ENCODE results near the gene SLC25A6.
"Not testable (repeated sequence)": the region's sequence is repeated elsewhere in the genome, so short reads cannot be mapped to it uniquely, and the experiment has no call there.

SLC25A6 gene

DNA sequence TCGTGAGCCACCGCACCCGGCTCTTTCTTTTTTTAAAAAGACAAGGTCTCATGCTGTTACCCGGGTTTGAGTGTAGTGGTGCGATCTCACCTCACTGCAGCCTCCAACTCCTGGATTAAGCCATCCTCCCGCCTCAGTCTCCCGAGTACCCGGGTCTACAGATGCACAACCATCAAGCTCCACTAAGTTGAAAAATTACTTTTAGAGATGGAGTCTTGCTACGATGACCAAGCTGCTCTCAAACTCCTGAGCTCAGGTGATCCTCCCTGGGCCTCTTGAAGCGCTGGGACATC lies 2.0 kb downstream of the SLC25A6 start:
- DNase-seq (ENCODE audit: low read depth), result no peak

DNA sequence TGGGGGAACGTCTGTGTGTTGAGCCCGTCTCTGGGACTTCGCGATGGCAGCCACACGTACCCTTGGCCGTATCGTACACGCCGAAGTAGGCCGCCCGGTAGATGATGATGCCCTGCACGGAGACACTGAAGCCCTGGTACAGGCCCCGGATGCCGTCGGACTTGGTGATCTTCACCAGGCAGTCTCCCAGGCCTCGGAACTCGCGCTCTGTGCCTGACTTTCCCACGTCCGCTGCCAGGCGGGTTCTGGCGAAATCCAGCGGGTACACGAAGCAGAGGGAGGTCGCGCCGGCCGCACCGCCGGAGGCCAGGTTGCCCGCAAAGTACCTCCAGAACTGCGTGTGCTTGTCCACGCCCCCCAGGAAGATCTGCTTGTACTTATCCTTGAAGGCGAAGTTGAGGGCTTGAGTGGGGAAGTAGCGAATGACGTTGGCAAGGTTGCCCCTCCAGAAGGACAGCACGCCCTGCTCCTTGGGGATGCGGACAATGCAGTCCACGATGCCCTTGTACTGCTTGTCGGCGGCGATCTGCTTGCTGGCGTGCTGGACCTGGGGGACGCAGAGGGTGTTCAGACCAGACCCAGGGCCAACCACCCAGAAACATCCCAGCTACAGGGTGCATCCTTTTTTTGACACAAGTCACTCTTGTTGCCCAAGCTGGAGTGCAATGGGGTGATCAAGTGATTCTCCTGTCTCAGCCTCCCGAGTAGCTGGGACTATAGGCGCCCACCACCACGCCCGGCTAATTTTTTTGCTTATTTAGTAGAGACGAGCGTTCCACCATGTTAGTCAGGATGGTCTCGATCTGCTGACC lies 2.5 kb downstream of the SLC25A6 start:
- DNase-seq (ENCODE audit: low read depth), result no peak

- DNase-seq (ENCODE audit: low read depth), result no peak
These were observed 3.3 kb downstream of the SLC25A6 start for GRCh38 chrX:1388651-1389050.

- no peak for DNase-seq (ENCODE audit: low read depth)
These were observed 4.7 kb downstream of the SLC25A6 start for GRCh38 chrX:1387141-1387776.

DNA sequence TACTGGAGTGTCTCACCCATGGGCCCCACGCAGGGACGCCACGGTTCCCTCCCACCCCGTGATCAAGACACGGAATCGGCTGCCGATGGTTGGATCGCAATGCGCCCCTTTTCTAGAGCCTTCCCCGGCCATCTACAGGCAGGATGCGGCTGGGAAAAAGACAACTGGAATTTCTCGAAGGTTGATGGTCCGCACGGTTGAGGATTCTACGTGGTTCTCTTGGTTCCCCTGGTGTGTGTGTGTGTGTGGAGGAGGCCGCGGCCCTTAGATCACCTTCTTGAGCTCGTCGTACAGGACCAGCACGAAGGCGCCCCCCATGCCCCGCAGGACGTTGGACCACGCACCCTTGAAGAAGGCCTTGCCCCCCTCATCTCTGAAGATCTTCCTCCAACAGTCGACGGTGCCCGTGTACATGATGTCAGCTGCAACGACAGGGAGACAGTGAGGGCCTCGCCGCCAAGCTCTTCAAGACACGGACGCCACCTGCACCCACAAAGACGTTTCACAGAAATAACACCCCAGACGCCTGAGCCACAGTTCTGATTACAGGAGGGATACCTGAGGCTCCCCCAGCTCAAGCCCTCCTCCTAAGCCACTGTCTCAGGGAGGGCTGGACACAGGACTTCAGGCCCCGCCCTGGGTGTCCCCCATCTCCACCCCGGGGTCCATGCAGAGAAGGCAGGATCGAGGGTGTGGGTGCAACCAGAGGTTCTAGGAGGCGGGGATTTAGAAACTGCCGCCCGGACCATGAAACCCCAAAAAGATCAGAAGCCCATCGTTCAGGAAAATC lies 5.4 kb downstream of the SLC25A6 start:
- DNase-seq (ENCODE audit: low read depth), result no peak

DNA sequence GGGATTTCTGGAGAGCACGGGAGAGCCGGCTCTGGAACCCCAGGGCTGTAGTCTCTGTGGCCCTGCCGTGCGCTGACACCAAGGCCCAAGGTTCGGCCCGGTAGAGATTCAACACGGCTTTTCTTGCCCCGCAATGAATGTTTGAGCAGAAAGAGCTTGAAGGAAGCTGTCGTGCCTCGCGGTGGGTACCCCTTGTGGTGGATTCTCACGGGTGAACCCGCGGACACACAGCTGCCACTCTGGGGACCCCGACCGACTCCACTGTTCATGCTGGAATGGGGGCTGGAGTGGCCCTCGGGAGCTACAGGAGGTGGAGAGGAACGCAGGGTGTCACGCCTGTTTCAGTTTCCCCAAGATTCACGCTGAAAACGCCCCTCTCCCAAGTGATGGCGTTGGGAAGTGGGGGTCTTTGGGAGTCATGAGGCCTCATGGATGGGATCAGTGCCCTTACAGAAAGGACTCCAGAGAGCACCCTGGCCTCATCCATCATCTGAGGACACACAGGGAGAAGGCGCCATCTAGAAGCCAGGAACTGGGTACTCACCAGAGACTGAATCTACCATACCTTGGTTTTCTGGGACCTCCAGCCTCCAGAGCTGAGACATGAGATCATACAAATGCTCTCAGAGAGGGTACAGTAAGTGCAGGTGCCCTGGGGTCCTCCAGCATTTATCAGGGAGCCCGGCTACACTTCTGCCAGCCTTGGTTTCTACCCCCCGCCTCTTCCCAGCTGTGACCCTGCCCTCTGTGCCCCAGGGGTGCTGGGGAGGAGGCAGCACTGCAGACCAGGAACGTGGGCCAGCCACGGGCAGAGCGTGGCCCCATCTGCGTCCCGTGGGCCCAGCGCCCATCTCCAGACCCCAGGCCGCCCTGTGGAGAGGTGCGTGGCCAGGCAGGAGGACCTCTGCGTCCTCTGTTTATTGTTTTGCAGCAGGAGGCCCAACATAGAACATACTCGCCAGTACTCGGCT lies 6.4 kb downstream of the SLC25A6 start:
- no peak for DNase-seq (ENCODE audit: low read depth)

DNA sequence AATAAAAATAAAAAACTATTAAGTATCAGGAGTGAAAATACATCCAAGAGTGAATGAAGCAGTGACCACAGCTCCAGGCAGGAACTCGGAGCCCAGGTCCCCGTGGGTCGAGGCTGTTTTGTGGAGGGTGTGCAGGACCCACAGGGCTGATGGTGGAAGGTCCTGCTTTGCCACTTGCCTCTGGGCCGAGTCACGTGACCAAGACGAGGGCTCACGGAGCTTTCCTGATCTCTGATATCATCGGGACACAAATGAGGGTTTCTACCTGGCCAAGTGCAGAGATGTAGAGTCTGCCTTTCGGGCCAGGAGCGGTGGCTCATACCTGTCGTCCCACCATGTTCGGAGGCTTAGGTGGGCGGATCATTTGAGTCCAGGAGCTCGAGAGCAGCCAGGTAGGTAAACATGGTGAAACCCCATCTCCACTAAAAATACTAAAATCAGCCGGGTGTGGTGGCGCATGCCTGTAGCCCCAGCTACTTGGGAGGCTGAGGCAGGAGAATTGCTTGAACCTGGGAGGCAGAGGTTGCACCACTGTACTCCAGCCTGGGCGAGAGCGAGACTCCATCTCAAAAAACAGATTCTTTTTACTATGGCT lies 7.2 kb downstream of the SLC25A6 start:
- no peak for DNase-seq (ENCODE audit: low read depth)

- DNase-seq (ENCODE audit: low read depth), result no peak
These were observed 11.2 kb downstream of the SLC25A6 start for GRCh38 chrX:1380672-1381233.

- DNase-seq (ENCODE audit: low read depth), result no peak
These were observed 13.6 kb downstream of the SLC25A6 start for GRCh38 chrX:1378306-1378759.

- no peak for DNase-seq (ENCODE audit: low read depth)
These were observed 23.6 kb downstream of the SLC25A6 start for GRCh38 chrX:1368385-1368698.

GRCh38 chrX:1366363-1366762 lies 25.6 kb downstream of the SLC25A6 start:
- DNase-seq (ENCODE audit: low read depth), result not testable (repeated sequence)

- no peak for DNase-seq (ENCODE audit: low read depth)
These were observed 30.0 kb downstream of the SLC25A6 start for GRCh38 chrX:1361910-1362309.

GRCh38 chrX:1361275-1361674 lies 30.6 kb downstream of the SLC25A6 start:
- DNase-seq (ENCODE audit: low read depth), result no peak

DNA sequence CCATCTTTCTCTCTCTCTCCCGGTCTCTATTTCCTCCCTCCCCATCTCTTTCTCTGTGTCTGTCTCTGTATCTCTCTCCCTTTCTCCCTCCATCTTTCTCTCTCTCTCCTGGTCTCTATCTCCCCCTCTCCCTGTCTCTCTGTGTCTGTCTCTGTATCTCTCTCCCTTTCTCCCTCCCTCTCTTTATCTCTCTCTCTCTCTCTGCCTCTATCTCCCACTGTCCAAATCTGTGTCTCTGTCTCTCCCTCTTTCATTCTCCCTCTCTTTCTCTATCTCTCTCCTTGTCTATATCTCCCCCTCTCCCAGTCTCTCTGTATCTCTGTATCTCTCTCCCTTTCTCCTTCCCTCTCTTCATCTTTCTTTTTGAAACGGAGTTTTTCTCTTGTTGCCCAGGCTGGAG lies 31.7 kb downstream of the SLC25A6 start:
- no peak for DNase-seq (ENCODE audit: low read depth)

DNA sequence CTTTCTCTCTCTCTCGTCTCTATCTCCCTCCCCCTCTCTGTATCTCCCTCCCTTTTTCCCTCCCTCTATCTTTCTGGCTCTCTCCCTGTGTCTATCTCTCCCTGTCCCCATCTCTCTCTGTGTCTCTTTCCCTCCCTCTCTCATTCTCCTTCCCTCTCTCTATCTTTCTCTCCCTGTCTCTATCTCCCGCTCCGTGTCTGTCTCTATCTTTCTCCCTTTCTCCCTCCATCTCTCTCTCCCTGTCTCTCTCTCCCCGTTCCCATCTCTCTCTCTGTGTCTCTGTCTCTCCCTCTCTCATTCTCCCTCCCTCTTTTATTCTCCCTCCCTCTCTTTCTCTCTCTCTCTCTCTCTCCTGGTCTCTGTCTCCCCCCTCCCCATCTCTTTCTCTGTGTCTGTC lies 32.4 kb downstream of the SLC25A6 start:
- no peak for DNase-seq (ENCODE audit: low read depth)

GRCh38 chrX:1358793-1359476 lies 33.0 kb downstream of the SLC25A6 start:
- DNase-seq (ENCODE audit: low read depth), result no peak

DNA sequence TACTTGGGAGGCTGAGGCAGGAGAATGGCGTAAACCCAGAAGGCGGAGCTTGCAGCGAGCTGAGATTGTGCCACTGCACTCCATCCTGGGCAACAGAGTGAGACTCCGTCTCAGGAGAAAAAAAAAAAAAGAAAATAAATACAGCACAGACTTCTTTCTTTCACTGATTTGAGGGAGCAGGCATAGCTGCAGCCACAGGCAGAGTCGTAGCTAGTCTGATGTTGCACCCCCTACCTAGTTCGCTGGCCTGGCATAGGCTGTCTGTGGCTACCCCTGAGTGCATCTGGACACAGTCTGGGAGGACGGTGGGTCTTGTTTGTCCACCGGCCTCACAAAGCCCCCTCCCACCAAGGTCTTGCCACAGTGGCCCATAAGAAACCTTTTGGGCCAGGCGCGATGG lies 33.9 kb downstream of the SLC25A6 start:
- no peak for DNase-seq (ENCODE audit: low read depth)

DNA sequence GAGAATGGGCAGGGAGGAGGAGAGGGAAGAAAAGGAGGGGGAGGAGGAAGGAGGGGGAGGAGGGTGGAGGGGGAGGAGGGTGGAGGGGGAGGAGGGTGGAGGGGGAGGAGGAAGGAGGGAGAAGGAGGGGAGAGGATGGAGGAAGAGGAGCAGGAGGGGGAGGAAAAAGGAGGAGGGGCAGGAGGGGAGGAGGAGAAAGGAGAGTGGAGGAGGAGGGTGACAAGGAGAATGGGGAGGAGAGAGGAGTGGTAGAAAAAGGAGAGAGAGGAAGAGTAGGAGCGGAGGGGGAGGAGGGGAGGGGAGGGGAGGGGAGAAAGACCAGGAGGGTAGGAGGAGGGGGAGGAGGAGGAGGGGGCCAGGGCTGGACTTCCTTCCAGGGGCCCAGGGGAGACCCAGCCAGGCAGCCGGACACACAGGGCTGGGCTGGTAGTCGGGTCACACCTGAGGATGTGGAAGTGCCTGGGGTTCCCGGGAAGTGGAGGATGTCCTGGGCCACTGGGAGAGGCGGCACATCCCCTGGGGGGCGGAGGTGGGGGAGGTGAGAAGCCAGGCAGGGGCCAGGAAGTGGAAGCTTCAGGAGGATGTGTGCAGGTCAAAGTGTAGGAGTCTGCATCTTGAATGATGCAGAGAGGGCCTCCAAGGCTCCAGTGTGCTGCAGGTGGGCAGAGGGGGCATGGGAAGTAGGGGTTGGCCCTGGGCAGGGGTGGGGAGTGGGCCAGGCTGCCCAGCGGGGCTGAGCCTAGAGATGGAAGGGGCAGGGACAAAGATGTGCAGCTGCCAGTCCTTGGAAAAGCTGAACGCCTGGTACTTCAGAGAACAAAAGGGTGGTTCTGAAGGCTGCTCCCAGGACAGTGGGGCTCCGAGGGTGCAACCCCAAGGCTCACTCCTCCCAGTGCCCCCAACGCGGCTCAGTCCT lies 36.5 kb downstream of the SLC25A6 start:
- DNase-seq (ENCODE audit: low read depth), result no peak

Measured in activated T-cell treated with anti-CD3 and anti-CD28 coated beads for 24 hours (primary cell).